Stimulated activated naive CD8-positive, alpha-beta T cell treated with anti-CD3 and anti-CD28 coated beads, Interleukin-15, Interleukin-2, amounts not matched to agents 100 ng/mL and 50 ng/mL, for 24 hours (primary cell): Measurements from ENCODE around the gene DBN1.
A peak's percentile ranks its signal among the peaks of the same experiment; 100 is the strongest.

ENCODE experiments used
- H3K27ac Mint-ChIP-seq: one replicate; pipeline ENCODE4 v1.8.0; 2021; ENCODE audit warnings: mild to moderate bottlenecking, mixed read lengths
- H3K27me3 Mint-ChIP-seq: one replicate; pipeline ENCODE4 v1.8.0; 2021; ENCODE audit warnings: mixed read lengths
- H3K36me3 Mint-ChIP-seq: one replicate; pipeline ENCODE4 v1.8.0; 2021; ENCODE audit warnings: low read depth, mixed read lengths
- H3K4me1 Mint-ChIP-seq: one replicate; pipeline ENCODE4 v1.8.0; 2021; ENCODE audit warnings: low read depth, mixed read lengths
- H3K4me3 Mint-ChIP-seq: one replicate; pipeline ENCODE4 v1.8.0; 2021; ENCODE audit warnings: mild to moderate bottlenecking, mixed read lengths
- H3K9me3 Mint-ChIP-seq: one replicate; pipeline ENCODE4 v1.8.0; 2021; ENCODE audit warnings: mixed read lengths

The DBN1 gene

GRCh38 chr5:177449140-177450061 is 24.0 kb downstream of the DBN1 start:
- no peak overlapping the region for H3K4me3 Mint-ChIP-seq
- no peaks in the 10 kb centered on the region for H3K27me3 Mint-ChIP-seq
- peaks cover 52% of the 10 kb centered on the region for H3K4me1 Mint-ChIP-seq
- H3K36me3 Mint-ChIP-seq: no peaks in the 10 kb centered on the region
- H3K9me3 Mint-ChIP-seq: no peaks in the 10 kb centered on the region
- H3K27ac Mint-ChIP-seq: no peak overlapping the region

GRCh38 chr5:177448244-177448950 is 25.0 kb downstream of the DBN1 start:
- H3K27me3 Mint-ChIP-seq: no peaks in the 10 kb centered on the region
- no peaks in the 10 kb centered on the region for H3K9me3 Mint-ChIP-seq
- no peaks in the 10 kb centered on the region for H3K36me3 Mint-ChIP-seq
- peak overlapping the region; percentile 75 for H3K4me3 Mint-ChIP-seq
- peaks cover 53% of the 10 kb centered on the region for H3K4me1 Mint-ChIP-seq
- peak overlapping the region; percentile 84 for H3K27ac Mint-ChIP-seq

- Mint-ChIP-seq H3K4me3 (peak overlapping the region; percentile 75), H3K4me1 (peaks cover 46% of the 10 kb centered on the region), H3K9me3 (no peaks in the 10 kb centered on the region), H3K27me3 (no peaks in the 10 kb centered on the region), H3K36me3 (no peaks in the 10 kb centered on the region), H3K27ac (peak overlapping the region; percentile 77)
Measured at GRCh38 chr5:177447611-177448243, 25.7 kb downstream of the DBN1 start.

GRCh38 chr5:177447066-177447610 is 26.3 kb downstream of the DBN1 start:
- no peaks in the 10 kb centered on the region for H3K27me3 Mint-ChIP-seq
- no peaks in the 10 kb centered on the region for H3K9me3 Mint-ChIP-seq
- peak overlapping the region; percentile 75 for H3K4me3 Mint-ChIP-seq
- no peak overlapping the region for H3K27ac Mint-ChIP-seq
- peaks cover 5% of the 10 kb centered on the region for H3K36me3 Mint-ChIP-seq
- H3K4me1 Mint-ChIP-seq: peaks cover 44% of the 10 kb centered on the region

- Mint-ChIP-seq H3K27ac (peak within 1 kb of the TSS; percentile 77), H3K27me3 (no peaks in the 10 kb centered on the region), H3K4me3 (peak within 1 kb of the TSS; percentile 75), H3K4me1 (peaks cover 40% of the 10 kb centered on the region), H3K9me3 (no peaks in the 10 kb centered on the region), H3K36me3 (peaks cover 6% of the 10 kb centered on the region)
Measured at GRCh38 chr5:177446200-177447065, 27.0 kb downstream of the DBN1 start, which contains the start of gene PRR7. PRR7 (plus strand) TSS chr5:177446814; CDS start chr5:177455068, 8,254 bp downstream.

- Mint-ChIP-seq H3K36me3 (peaks cover 6% of the 10 kb centered on the region), H3K4me3 (peak overlapping the region; percentile 75), H3K27me3 (no peaks in the 10 kb centered on the region), H3K27ac (peak overlapping the region; percentile 68), H3K9me3 (no peaks in the 10 kb centered on the region), H3K4me1 (peaks cover 44% of the 10 kb centered on the region)
Measured at GRCh38 chr5:177445917-177446199, 27.6 kb downstream of the DBN1 start.

- Mint-ChIP-seq H3K27me3 (no peaks in the 10 kb centered on the region), H3K36me3 (peaks cover 6% of the 10 kb centered on the region), H3K4me1 (peaks cover 48% of the 10 kb centered on the region), H3K27ac (peak overlapping the region; percentile 68), H3K9me3 (no peaks in the 10 kb centered on the region), H3K4me3 (peak overlapping the region; percentile 75)
Measured at GRCh38 chr5:177445052-177445916, 28.1 kb downstream of the DBN1 start.

- Mint-ChIP-seq H3K4me1 (peaks cover 57% of the 10 kb centered on the region), H3K4me3 (peak overlapping the region; percentile 75), H3K27ac (peak overlapping the region; percentile 68), H3K9me3 (no peaks in the 10 kb centered on the region), H3K36me3 (peaks cover 13% of the 10 kb centered on the region), H3K27me3 (no peaks in the 10 kb centered on the region)
Measured at GRCh38 chr5:177444106-177445051, 29.1 kb downstream of the DBN1 start.

- Mint-ChIP-seq H3K27me3 (no peaks in the 10 kb centered on the region), H3K4me1 (peaks cover 57% of the 10 kb centered on the region), H3K9me3 (no peaks in the 10 kb centered on the region), H3K36me3 (peaks cover 21% of the 10 kb centered on the region), H3K4me3 (no peak overlapping the region), H3K27ac (no peak overlapping the region)
Measured at GRCh38 chr5:177443144-177443983, 30.1 kb downstream of the DBN1 start.

- H3K27ac Mint-ChIP-seq: no peak overlapping the region
- H3K27me3 Mint-ChIP-seq: no peaks in the 10 kb centered on the region
- H3K9me3 Mint-ChIP-seq: no peaks in the 10 kb centered on the region
- H3K36me3 Mint-ChIP-seq: peaks cover 32% of the 10 kb centered on the region
- no peak overlapping the region for H3K4me3 Mint-ChIP-seq
- peaks cover 54% of the 10 kb centered on the region for H3K4me1 Mint-ChIP-seq
Measured at GRCh38 chr5:177442066-177442826, 31.2 kb downstream of the DBN1 start.

- H3K4me3 Mint-ChIP-seq: no peak overlapping the region
- peak overlapping the region; percentile 11 for H3K27ac Mint-ChIP-seq
- H3K4me1 Mint-ChIP-seq: peaks cover 61% of the 10 kb centered on the region
- no peaks in the 10 kb centered on the region for H3K27me3 Mint-ChIP-seq
- H3K36me3 Mint-ChIP-seq: peaks cover 42% of the 10 kb centered on the region
- no peaks in the 10 kb centered on the region for H3K9me3 Mint-ChIP-seq
Measured at GRCh38 chr5:177440990-177441780, 32.2 kb downstream of the DBN1 start.
